CD4-positive, alpha-beta T cell (primary cell): Measurements from ENCODE around the gene LPP. TPM values are rescaled to one million over a fixed set of nuclear protein-coding genes. Genes with fewer than 3 reads are reported as not detected.

Experiments
- ATAC-seq: fragments of 200-7000 bp; cut with Tn5 transposase; one replicate; pipeline ENCODE4 v1.10.0; 2022; ENCODE audit warnings: mild to moderate bottlenecking; ENCODE audit not compliant: poor library complexity
- CTCF ChIA-PET: fragments of 350-600 bp; sonication (Branson Sonifier 250); formaldehyde crosslinking; loops from one replicate; lab custom pipeline; 2021; ENCODE audit warnings: antibody characterized with exemption, inconsistent platforms; lab: Charles Lee
- POLR2A ChIA-PET: fragments of 350-600 bp; sonication (Branson Sonifier 250); formaldehyde crosslinking; loops from one replicate; lab custom pipeline; 2021; ENCODE audit warnings: antibody characterized with exemption, inconsistent platforms; lab: Charles Lee
- DNase-seq, 14 experiments: peaks; one replicate each; pipeline ENCODE4 v3.0.0-alpha.2; 2013 to 2020; ENCODE audit warnings: mixed read lengths in 2 of 14
- H3K27ac ChIP-seq, 2 donors: one replicate each; pipeline versions ENCODE4 v1.5.1 to v1.7.0; 2013; ENCODE audit warnings: low read length in 2 of 2, low read depth in 1 of 2, mild to moderate bottlenecking in 1 of 2
- H3K27me3 ChIP-seq, 2 experiments: 1 replicate in 1 of 2; 2 replicates in 1 of 2; pipeline versions ENCODE4 v1.6.1 to v1.7.0; 2013; ENCODE audit warnings: low read length in 2 of 2, control low read depth in 1 of 2, mild to moderate bottlenecking in 1 of 2, moderate library complexity in 1 of 2; ENCODE audit not compliant: insufficient read depth in 2 of 2, control insufficient read depth in 1 of 2
- H3K36me3 ChIP-seq: one replicate; pipeline ENCODE4 v1.6.1; 2013; ENCODE audit warnings: low read length, control low read depth; ENCODE audit not compliant: insufficient read depth
- H3K4me1 ChIP-seq: one replicate; pipeline ENCODE4 v1.6.1; 2013; ENCODE audit warnings: low read length, control low read depth; ENCODE audit not compliant: insufficient read depth
- H3K4me3 ChIP-seq: one replicate; pipeline ENCODE4 v1.5.1; 2013; ENCODE audit warnings: mild to moderate bottlenecking, low read length, moderate library complexity
- H3K9me3 ChIP-seq, 2 experiments: 1 replicate in 1 of 2; 2 replicates in 1 of 2; pipeline versions ENCODE4 v1.6.1 to v1.7.0; 2013; ENCODE audit warnings: low read length in 2 of 2, mild to moderate bottlenecking in 2 of 2, control low read depth in 1 of 2, moderate library complexity in 1 of 2; ENCODE audit not compliant: control insufficient read depth in 1 of 2, insufficient read depth in 1 of 2
- H3K27ac Mint-ChIP-seq: one replicate; pipeline ENCODE4 v1.8.0; 2020; ENCODE audit warnings: mixed read lengths
- H3K27me3 Mint-ChIP-seq: one replicate; pipeline ENCODE4 v1.8.0; 2021; ENCODE audit warnings: mixed read lengths
- H3K36me3 Mint-ChIP-seq: one replicate; pipeline ENCODE4 v1.8.0; 2021; ENCODE audit warnings: low read depth, mixed read lengths
- H3K4me1 Mint-ChIP-seq: one replicate; pipeline ENCODE4 v1.8.0; 2021; ENCODE audit warnings: low read depth, mixed read lengths
- H3K4me3 Mint-ChIP-seq: one replicate; pipeline ENCODE4 v1.8.0; 2020; ENCODE audit warnings: mild to moderate bottlenecking, mixed read lengths
- H3K9me3 Mint-ChIP-seq: one replicate; pipeline ENCODE4 v1.8.0; 2020; ENCODE audit warnings: mixed read lengths
- intact Hi-C, 2 experiments: fragments of 100-400 bp; cut with DNase I in 1 of 2; cut with micrococcal nuclease in 1 of 2; formaldehyde crosslinking; loops; one replicate each; pipeline versions ENCODE4 v1.15.1 to v1.9.0; 2023 to 2025; cut with DNase I, micrococcal nuclease
- total RNA-seq, 174 experiments: library from RNA in 2 of 174; stranded (reverse) in 2 of 174; gene quantifications; one replicate each; pipeline ENCODE4 v1.2.3 and lab custom pipeline; 2021 to 2026
- TF ChIP-seq, protein P1 (sequence below): fragments of 200-600 bp; IDR thresholded peaks from one replicate; pipeline ENCODE4 v1.8.0; 2022; ENCODE audit warnings: antibody characterized with exemption, mild to moderate bottlenecking

Gene LPP
- total RNA-seq, 2 experiments from 2014 or later, result 45.6 to 45.9 TPM

- ChIA-PET POLR2A (no interaction called here), CTCF (interaction anchor here (1.4 kb wide), 1 partner anchor 1017 kb away, joined by 4 read pairs; no protein-coding TSS in a partner anchor)
- H3K27ac Mint-ChIP-seq, result no peak overlapping the region
- intact Hi-C loops, result no loop called here
- no peak overlapping the region for H3K4me3 Mint-ChIP-seq
- peaks cover 6% of the 10 kb centered on the region for H3K36me3 ChIP-seq
- no peak overlapping the region for H3K4me3 ChIP-seq
- DNase-seq (no peak), ATAC-seq (no peak)
- no peak overlapping the region for H3K27ac ChIP-seq
- H3K9me3 ChIP-seq, result no peaks in the 10 kb centered on the region
- H3K36me3 Mint-ChIP-seq, result no peaks in the 10 kb centered on the region
- no peaks in the 10 kb centered on the region for H3K27me3 ChIP-seq
- peaks cover 5% of the 10 kb centered on the region for H3K4me1 Mint-ChIP-seq
- no peaks in the 10 kb centered on the region for H3K9me3 Mint-ChIP-seq
- TF ChIP-seq, protein P1, sequence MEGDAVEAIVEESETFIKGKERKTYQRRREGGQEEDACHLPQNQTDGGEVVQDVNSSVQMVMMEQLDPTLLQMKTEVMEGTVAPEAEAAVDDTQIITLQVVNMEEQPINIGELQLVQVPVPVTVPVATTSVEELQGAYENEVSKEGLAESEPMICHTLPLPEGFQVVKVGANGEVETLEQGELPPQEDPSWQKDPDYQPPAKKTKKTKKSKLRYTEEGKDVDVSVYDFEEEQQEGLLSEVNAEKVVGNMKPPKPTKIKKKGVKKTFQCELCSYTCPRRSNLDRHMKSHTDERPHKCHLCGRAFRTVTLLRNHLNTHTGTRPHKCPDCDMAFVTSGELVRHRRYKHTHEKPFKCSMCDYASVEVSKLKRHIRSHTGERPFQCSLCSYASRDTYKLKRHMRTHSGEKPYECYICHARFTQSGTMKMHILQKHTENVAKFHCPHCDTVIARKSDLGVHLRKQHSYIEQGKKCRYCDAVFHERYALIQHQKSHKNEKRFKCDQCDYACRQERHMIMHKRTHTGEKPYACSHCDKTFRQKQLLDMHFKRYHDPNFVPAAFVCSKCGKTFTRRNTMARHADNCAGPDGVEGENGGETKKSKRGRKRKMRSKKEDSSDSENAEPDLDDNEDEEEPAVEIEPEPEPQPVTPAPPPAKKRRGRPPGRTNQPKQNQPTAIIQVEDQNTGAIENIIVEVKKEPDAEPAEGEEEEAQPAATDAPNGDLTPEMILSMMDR, result no peak
- H3K27me3 Mint-ChIP-seq, result no peaks in the 10 kb centered on the region
- H3K4me1 ChIP-seq, result no peaks in the 10 kb centered on the region
These were observed 602.3 kb downstream of the LPP start for GRCh38 chr3:188756241-188756640.

- ChIA-PET CTCF (interaction anchor here (1.0 kb wide), 1 partner anchor 10 kb away, joined by 3 read pairs; no protein-coding TSS in a partner anchor), POLR2A (no interaction called here)
- Mint-ChIP-seq H3K4me3 (no peak overlapping the region), H3K27ac (no peak overlapping the region), H3K9me3 (no peaks in the 10 kb centered on the region), H3K36me3 (peaks cover 6% of the 10 kb centered on the region), H3K4me1 (no peaks in the 10 kb centered on the region), H3K27me3 (no peaks in the 10 kb centered on the region)
- TF ChIP-seq, protein P1, result no peak
- intact Hi-C loops, result no loop called here
- peaks cover 6% of the 10 kb centered on the region for H3K36me3 ChIP-seq
- DNase-seq (no peak), ATAC-seq (no peak)
- no peaks in the 10 kb centered on the region for H3K9me3 ChIP-seq
- H3K27me3 ChIP-seq, result no peaks in the 10 kb centered on the region
- no peaks in the 10 kb centered on the region for H3K4me1 ChIP-seq
- H3K27ac ChIP-seq, result no peak overlapping the region
- no peak overlapping the region for H3K4me3 ChIP-seq
These were observed 605.5 kb downstream of the LPP start for GRCh38 chr3:188759336-188760005.

- ATAC-seq (no peak), DNase-seq (no peak)
- ChIA-PET CTCF (no interaction called here), POLR2A (no interaction called here)
- Mint-ChIP-seq H3K36me3 (peaks cover 6% of the 10 kb centered on the region), H3K27ac (no peak overlapping the region), H3K4me1 (no peaks in the 10 kb centered on the region), H3K4me3 (no peak overlapping the region), H3K27me3 (no peaks in the 10 kb centered on the region), H3K9me3 (no peaks in the 10 kb centered on the region)
- Histone ChIP-seq H3K27ac (no peak overlapping the region), H3K4me3 (no peak overlapping the region), H3K27me3 (no peaks in the 10 kb centered on the region), H3K4me1 (no peaks in the 10 kb centered on the region), H3K9me3 (no peaks in the 10 kb centered on the region), H3K36me3 (peaks cover 6% of the 10 kb centered on the region)
- intact Hi-C loops, result no loop called here
- TF ChIP-seq, protein P1, result no peak
These were observed 606.5 kb downstream of the LPP start for GRCh38 chr3:188760408-188760807.
